GM18907 (cell line): ENCODE measurements around the gene POSTN.
"Not testable (repeated sequence)": the region's sequence is repeated elsewhere in the genome, so short reads cannot be mapped to it uniquely, and the experiment has no call there.

Experiments
- ATAC-seq: cut with Tn5 transposase; IDR thresholded peaks from one replicate; pipeline ENCODE4 v1.9.1; 2021; ENCODE audit warnings: mild to moderate bottlenecking, moderate library complexity; ENCODE audit not compliant: unreplicated experiment

Gene POSTN

DNA sequence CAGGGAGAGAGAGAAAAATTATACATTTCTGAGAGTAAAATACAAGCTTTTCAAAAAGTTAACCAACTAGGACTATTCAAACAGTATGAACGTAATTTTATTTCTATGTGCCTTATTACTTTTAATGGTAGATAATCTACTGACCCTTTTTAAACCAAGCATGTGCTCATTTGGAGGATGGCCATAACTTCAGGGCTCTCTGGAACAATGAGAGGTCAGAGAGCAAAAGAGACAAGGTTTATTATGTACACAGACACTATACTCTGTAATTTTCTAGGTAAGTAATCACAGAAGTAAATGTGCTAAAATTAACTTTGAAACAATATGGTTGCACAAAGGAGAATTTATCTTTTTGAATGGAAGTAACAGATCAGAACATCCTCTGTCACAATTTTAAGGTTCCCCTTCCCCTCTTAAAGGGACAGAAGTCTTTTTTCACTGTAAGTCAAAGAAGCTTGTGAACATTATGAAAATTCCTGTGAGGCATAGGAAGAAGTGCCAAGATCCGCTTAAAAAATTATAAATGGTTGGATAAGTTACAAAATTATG, 1.0 kb downstream of the POSTN start:
- ATAC-seq = no peak

DNA sequence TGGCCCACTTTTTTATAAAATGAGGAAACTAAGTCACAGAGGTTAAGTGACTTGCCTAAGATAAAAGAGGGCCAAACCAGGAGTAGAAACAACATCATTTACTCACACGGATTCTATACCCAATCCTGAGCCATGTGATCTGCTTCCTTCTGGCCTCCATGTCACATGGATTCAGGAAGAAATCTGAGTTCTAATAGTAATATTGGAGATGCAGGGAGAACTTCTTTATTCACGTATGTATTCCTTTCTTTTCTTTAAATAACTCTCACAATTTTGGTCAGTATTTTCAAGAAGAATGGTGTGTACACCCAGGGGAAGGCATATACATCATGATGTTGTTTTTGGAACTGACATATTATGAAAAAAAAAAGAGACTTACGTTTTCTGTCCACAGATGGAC, 1.8 kb downstream of the POSTN start:
- no peak for ATAC-seq

- no peak for ATAC-seq
Measured at GRCh38 chr13:37595162-37595561, 3.4 kb downstream of the POSTN start.

DNA sequence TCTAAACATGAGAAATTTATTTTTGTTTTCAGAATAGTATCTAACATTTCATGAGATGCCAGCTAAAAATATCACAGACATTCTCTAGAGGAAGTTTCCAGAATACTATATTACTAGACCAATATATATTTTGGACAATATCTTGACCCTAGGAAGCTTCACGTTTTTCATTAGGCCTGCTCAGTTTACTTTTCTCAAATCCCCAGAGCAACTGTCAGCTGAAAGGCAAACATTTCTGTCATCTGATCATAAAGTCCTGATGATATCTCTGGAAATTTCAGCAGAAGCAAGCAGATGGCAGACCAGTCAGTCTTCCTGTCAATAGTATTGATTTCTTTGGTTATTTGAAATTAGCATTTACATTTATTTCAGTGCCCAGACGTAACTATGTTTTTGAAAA, 4.0 kb downstream of the POSTN start:
- no peak for ATAC-seq

DNA sequence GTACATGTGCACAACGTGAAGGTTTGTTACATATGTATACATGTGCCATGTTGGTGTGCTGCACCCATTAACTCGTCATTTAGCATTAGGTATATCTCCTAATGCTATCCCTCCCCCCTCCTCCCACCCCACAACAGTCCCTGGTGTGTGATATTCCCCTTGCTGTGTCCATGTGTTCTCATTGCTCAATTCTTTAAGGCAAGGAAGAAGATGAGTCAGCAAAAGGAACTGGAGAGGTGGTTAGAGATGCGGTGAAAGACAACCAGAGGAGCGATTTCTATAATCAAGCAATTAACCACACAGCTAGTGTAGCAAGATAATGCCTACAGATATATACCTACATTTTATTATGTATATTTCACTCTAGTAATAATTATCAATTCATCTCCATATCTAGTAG, 9.2 kb downstream of the POSTN start:
- not testable (repeated sequence) for ATAC-seq

DNA sequence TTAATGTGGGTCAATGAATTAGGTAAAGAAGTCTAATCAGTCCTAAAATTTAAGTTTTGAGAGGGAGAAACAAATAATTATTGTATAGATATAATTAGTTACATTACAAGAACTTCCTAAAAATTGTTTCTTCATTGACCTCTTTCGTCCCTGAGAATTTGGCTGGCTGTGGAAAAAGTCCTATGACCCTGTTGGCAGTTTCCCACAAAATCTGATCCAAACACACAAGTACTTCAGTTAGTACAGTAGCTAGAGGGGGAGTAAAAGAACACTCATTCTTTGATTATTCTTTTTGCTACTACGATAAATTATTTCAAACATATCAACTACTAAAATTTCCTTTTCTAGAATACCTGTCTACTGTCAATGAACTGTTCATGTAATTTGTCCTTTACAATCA, 11.3 kb downstream of the POSTN start:
- ATAC-seq = no peak

GRCh38 chr13:37586164-37586563, 12.4 kb downstream of the POSTN start:
- no peak for ATAC-seq

DNA sequence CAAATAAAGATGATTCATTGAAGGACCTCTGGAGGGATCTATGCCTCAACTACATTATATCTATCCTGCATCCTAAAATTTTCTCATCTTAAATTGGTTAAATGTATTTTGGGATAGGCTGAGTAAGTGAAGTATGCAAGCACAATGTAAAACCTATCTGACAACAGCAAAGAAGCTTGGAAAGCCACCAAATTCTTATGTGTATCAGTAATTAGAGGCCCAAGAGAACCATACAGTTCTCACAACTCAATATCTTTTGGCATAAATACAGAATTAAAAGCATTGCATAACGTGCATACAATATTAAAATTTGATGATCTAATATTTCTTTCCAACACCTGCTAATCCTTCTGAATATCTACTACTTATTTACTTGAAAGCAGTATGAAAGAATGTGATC, 13.0 kb downstream of the POSTN start:
- no peak for ATAC-seq

- no peak for ATAC-seq
Measured at GRCh38 chr13:37576601-37577000, 22.0 kb downstream of the POSTN start.

DNA sequence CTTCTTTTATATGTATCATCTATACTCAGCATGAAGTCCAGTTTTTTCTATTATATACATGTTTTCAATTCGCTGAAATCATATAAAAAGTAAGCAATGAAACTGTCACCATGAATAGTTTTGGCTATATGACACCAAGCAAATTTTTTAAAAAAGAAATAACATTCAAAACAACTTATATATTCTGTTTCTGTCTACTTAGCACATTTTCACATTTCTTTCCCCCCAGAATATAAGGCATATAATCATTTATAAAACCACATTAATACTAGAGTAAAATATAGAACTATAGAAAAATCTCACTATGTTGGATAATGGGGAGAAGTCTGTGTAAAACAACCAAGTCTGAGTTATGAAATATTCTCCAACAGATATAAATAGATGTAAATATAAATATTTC, 33.1 kb downstream of the POSTN start:
- ATAC-seq = no peak

GRCh38 chr13:37561031-37561430, 37.5 kb downstream of the POSTN start:
- ATAC-seq = no peak

DNA sequence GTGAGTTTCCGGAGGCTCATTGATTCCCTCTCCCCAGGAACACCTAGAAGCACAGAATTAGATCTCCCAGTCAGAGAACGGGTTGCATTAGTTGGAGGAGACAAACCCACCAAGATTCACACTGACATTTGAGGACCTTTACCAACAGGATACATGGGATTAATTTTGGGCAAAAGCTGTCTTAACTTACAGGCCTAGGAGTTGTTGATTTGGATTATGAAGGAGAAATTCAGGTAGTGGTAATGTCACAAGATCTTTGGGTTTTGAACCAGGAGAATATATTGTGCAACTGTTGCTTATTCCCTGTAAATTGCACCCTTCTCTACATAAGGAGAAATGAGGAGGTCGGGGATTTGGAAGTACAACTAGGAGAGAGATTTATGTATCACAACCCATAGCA, 38.0 kb downstream of the POSTN start:
- no peak for ATAC-seq

DNA sequence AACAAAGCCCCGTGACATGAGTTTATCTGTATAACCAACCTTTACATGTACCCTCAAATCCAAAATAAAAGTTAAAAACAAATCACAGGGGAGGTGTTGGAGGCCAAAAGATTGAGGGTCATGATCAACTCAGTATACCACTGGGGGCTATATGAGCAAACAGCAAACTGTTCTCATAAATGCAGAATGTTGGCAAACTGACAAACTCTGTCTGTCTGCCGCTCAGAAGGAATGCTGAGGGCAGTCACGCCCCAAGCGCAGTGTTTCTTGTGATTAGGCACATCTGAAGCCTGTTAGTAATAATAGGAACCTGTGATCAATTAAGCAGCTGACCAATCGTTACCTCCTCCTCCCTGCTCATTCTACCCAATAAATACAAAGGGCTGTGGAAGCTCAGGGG, 39.8 kb downstream of the POSTN start:
- not testable (repeated sequence) for ATAC-seq

DNA sequence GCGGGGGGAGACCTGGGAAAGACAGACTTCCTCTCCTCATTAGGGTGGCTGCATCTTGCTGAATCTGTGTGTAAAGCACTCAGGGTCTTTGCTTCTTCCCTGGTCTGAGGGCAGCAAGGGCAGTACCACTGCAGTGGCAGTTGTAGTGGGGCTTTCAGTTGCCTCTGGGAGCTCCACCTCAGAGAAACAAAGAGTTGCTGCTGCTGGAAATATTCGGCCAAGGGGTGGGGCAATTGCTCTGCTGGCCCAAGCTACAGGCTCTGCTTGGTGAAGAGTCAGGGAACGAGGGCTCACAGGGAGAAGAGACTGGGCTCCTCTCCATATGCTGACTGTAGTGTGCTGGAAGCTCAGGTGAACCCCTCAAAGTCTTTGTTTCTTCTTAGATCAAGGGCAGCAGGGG, 52.5 kb downstream of the POSTN start:
- no peak for ATAC-seq

- ATAC-seq = no peak
Measured at GRCh38 chr13:37544995-37545394, 53.6 kb downstream of the POSTN start.

DNA sequence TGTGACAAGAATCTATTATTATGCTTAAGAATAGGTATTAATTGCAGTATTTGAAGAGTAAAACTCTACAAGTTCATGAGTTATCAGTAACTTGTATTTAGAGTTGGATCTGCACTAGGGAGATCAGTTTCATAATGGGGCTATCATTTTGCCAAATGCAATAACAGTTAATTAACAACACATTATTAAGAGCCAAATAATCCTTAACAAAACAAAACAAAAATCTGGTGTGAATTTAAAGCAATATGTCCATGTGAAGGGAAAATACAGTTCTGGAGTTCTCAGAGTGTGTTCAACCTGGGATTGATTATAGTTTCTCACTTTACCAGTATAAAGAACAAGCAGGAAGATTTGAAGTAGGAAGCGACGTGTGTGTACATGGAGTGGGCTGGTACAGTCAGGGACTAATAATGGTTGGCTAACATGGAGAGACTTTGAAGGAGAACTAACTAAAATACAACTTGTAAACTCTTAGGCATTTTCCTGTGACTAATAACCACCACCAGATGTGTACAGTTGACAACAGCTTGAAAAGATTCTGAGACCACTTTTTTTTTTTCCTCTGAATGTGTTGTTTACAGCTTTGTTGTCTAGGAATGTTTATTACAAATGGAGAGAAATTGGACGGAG, 58.5 kb downstream of the POSTN start:
- ATAC-seq = no peak

DNA sequence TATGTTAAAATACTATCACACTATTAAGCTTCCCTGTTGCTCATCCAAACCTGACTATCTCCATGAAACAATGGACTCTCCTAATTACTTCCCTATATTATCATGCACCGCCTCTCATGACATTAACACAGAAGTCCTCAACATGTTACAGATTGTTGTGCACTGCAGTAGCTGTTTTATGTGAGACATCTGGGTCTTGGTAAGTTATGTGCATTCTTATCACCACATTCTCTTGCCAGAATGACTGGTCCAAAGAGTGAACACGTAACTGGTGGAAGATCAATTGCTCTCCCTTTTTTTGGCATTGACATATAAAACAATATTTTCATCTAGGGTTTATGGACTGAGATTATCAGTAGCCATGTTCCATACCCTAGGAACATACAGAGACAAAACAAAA, 59.4 kb downstream of the POSTN start:
- ATAC-seq = no peak

DNA sequence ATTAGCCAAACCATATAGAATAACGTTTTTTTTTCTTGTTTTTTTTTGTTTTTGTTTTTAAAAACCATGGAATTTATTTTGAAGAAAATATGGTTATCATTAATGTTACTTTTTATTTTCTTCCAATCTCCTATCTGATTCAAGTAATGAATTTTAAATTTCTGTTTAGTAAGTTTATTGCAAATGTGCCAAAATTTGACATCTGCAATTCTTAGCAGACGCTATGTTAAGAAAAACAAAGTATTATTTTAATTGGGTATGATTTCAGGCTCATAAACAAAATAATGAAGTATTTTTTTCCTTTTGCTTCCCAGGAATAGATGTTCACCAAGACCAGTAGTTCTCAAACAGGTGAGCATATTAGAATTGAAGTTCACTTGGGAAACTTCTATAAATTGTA, 63.1 kb downstream of the POSTN start:
- ATAC-seq = no peak

DNA sequence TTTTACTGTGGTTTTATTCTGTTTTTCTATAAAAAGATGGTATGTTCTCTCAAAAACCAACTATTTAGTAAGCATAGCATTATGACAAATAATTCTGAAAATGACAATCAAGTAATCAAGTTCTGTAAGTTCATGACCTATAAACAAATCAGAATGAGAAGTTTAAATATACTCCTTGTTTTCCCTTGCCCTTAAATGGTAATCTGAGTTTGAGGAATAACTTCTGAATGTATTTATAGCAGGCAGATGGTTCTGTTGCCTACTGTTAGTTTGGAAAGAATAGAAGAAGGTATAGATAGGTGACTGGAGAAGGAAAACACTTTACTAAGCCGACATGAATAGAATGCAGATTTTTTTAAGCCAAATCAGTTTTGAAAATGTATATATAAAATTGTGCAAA, 63.9 kb downstream of the POSTN start:
- ATAC-seq = no peak

DNA sequence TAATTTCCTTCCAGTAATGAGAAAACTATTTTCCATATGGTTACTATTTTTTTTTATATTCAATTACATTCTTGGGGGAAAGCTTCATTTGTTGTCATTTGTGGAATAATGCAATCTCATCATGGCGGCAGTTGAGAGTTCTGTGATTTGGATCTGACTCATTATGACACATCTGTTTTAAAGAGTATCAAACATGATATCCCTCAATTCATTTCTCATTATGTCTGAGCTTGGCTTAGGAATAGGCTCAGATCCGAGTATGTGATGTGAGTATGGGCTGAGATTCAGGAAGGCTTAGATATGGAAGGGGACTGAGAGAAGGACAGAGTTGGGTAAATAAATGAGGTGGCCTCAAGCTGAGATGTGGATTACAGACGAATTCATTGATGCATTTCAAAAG, 64.4 kb downstream of the POSTN start:
- no peak for ATAC-seq

DNA sequence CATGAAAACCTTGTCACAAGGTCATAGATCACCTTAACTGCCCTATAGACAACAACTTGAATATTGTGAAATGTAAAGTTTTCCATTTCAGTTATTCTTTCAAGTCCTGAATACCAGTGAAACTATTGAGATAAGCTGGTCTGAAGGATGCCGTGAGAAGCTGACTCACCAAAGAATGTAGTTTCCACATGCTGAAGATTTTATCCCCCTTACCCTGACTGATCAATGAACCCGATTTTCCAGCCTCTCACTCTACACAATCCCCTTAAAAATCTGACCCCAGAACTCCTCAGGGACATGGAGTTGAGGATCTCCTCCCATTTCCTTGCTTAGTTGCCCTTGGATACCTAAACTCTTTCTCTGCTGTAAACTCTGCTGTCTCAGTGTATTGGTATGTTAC, 67.5 kb downstream of the POSTN start:
- no peak for ATAC-seq

- no peak for ATAC-seq
Measured at GRCh38 chr13:37529751-37530385, 68.7 kb downstream of the POSTN start.
